Keratinocyte (primary cell): ENCODE measurements around the gene RXRA. TPM values are rescaled to one million over a fixed set of nuclear protein-coding genes. Genes with fewer than 3 reads are reported as not detected.

Experiments
- DNase-seq: peaks from one replicate; pipeline ENCODE4 v3.0.0-alpha.2; 2011; ENCODE audit warnings: low read depth, missing footprints, low spot score
- FAIRE-seq: peaks from 2 replicates; lab custom pipeline; 2011; peaks lifted over from hg19 to GRCh38; lab: Jason Lieb, UNC
- H2AFZ ChIP-seq: 2 replicates; pipeline ENCODE4 v1.6.0; 2012; ENCODE audit warnings: low read length, control low read depth, inconsistent platforms; ENCODE audit not compliant: control insufficient read depth
- H3K27ac ChIP-seq: 2 replicates; pipeline ENCODE4 v1.5.1; 2011; ENCODE audit warnings: low read length; ENCODE audit not compliant: control insufficient read depth, insufficient read depth
- H3K27me3 ChIP-seq: 3 replicates; pipeline ENCODE4 v1.6.0; 2011; ENCODE audit warnings: low read length; ENCODE audit not compliant: control insufficient read depth, insufficient read depth; ENCODE audit errors: extremely low read depth
- H3K36me3 ChIP-seq, 2 experiments: 2 replicates in 1 of 2; 3 replicates in 1 of 2; pipeline ENCODE4 v1.5.1; 2011; ENCODE audit warnings: low read length in 2 of 2, mild to moderate bottlenecking in 1 of 2; ENCODE audit not compliant: control insufficient read depth in 2 of 2, insufficient read depth in 2 of 2; ENCODE audit errors: extremely low read depth in 1 of 2
- H3K4me1 ChIP-seq: 3 replicates; pipeline ENCODE4 v1.5.1; 2011; ENCODE audit warnings: low read length; ENCODE audit not compliant: control insufficient read depth, insufficient read depth; ENCODE audit errors: extremely low read depth
- H3K4me2 ChIP-seq: 3 replicates; pipeline ENCODE4 v1.6.0; 2011; ENCODE audit warnings: low read depth, low read length; ENCODE audit not compliant: control insufficient read depth, insufficient read depth; ENCODE audit errors: extremely low read depth
- H3K4me3 ChIP-seq, 3 experiments: fragments of 200-600 bp in 1 of 3; sonication (generic) in 1 of 3; 2 replicates in 2 of 3; 3 replicates in 1 of 3; pipeline ENCODE4 v1.5.1; 2011 to 2016; ENCODE audit warnings: low read length in 3 of 3, mild to moderate bottlenecking in 3 of 3, control low read depth in 2 of 3, inconsistent platforms in 1 of 3, low read depth in 1 of 3, mixed read lengths in 1 of 3, mixed run types in 1 of 3, moderate library complexity in 1 of 3; ENCODE audit not compliant: control insufficient read depth in 2 of 3, insufficient read depth in 2 of 3; ENCODE audit errors: extremely low read depth in 1 of 3
- H3K79me2 ChIP-seq: 2 replicates; pipeline ENCODE4 v1.6.0; 2012; ENCODE audit warnings: low read length; ENCODE audit not compliant: control insufficient read depth, insufficient read depth
- H3K9ac ChIP-seq: 3 replicates; pipeline ENCODE4 v1.6.0; 2011; ENCODE audit warnings: low read length; ENCODE audit not compliant: control insufficient read depth, insufficient read depth; ENCODE audit errors: extremely low read depth
- H3K9me1 ChIP-seq: 3 replicates; pipeline ENCODE4 v1.6.0; 2011; ENCODE audit warnings: low read length; ENCODE audit not compliant: control insufficient read depth, insufficient read depth; ENCODE audit errors: extremely low read depth
- H3K9me3 ChIP-seq: 2 replicates; pipeline ENCODE4 v1.5.1; 2012; ENCODE audit warnings: low read depth, low read length; ENCODE audit not compliant: control insufficient read depth
- H4K20me1 ChIP-seq: 3 replicates; pipeline ENCODE4 v1.6.0; 2011; ENCODE audit warnings: low read length; ENCODE audit not compliant: control insufficient read depth, insufficient read depth; ENCODE audit errors: extremely low read depth
- EZH2 ChIP-seq: IDR thresholded peaks from one replicate; pipeline ENCODE4 v1.6.1; 2012; ENCODE audit warnings: inconsistent platforms, mild to moderate bottlenecking, low read length, moderate library complexity
- dilution Hi-C: fragments of 300-500 bp; cut with MboI; formaldehyde crosslinking; loops from one replicate; pipeline ENCODE4 v1.7.0; 2020; ENCODE audit warnings: low sequenced_read_pairs; ENCODE audit not compliant: extremely low pct_ligation_motif_present
- polyA plus RNA-seq, 5 experiments: library from polyadenylated mRNA; depleted of rRNA in 3 of 5; stranded (reverse) in 3 of 5; stranded (forward) in 1 of 5; unstranded in 1 of 5; fragments of >200 nt; gene quantifications; 1 replicate in 1 of 5; 2 replicates in 3 of 5; 3 replicates in 1 of 5; pipeline versions ENCODE4 v1.2.1 to v1.2.3, GENCODE V29; 2011 to 2012; ENCODE audit warnings: missing spikeins in 2 of 5, low read depth in 1 of 5, low replicate concordance in 1 of 5
- TF ChIP-seq, protein P1 (sequence below), 3 experiments: IDR thresholded peaks in 1 of 3; conservative IDR thresholded peaks in 1 of 3; optimal IDR thresholded peaks in 1 of 3; 2 replicates in 2 of 3; 3 replicates in 1 of 3; pipeline versions ENCODE3 to v1.5.1; 2011; ENCODE audit warnings: low read length in 3 of 3, mild to moderate bottlenecking in 3 of 3, moderate library complexity in 2 of 3, control low read depth in 1 of 3, inconsistent platforms in 1 of 3; ENCODE audit not compliant: insufficient read depth in 2 of 3; ENCODE audit errors: extremely low read depth in 1 of 3

Gene RXRA
- polyA plus RNA-seq, 1 donor (not counting 4 experiments of a cell fraction or from before 2014, with no cell fraction given): 9.7 TPM

DNA sequence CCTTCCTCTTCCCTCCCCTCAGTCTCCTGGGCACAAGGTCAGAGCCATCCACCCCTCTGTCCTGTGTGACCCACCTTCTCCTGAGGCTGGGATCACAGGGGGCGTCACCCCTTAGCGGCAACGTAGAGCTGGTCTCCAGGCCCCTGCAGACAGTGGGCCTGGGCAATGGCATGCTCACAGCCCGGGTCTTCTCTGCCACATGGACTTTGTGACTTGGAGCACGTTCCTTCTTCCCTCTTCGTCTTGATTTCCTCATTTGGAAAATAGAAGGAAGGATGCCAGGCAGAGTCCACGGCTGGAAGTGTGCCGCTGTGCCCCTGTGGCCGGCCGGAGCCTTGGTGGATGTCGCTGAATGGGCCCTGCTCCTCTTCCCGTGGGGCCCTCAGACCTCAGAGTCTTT is 10.0 kb downstream of the RXRA start:
- H3K27me3 ChIP-seq: no peaks in the 10 kb centered on the region

DNA sequence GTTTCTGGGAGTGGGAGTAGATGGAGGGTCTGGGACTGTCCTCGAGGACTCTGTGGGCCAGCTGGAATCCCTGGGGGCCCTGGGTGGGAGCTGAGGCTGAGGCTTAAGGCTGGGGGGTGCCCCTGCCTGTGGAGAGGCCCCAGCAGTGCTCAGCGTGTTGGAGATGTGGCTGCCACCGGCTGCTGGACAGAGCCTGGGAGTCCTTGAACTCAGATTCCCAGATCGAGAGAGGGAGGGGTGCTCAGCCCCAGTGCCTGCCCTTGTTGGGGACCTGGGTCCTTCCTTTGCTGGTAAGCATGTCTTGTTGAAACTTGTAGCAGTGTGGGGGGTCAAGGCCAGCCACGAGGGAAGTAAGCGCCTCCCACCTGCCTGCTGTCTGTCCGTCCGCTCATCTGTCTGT is 10.7 kb downstream of the RXRA start:
- H2AFZ ChIP-seq: no peak overlapping the region
- DNase-seq: no peak
- no peak overlapping the region for H3K27ac ChIP-seq
- dilution Hi-C loops: no loop called here
- FAIRE-seq: no peak
- peaks cover 21% of the 10 kb centered on the region for H3K4me1 ChIP-seq
- no peaks in the 10 kb centered on the region for H3K27me3 ChIP-seq
- H3K4me2 ChIP-seq: no peak overlapping the region
- peaks cover 3 to 4% of the 10 kb centered on the region in 2 experiments for H3K36me3 ChIP-seq
- H3K79me2 ChIP-seq: peaks cover 98% of the 10 kb centered on the region
- peaks cover 9% of the 10 kb centered on the region for H3K9me1 ChIP-seq
- H4K20me1 ChIP-seq: peaks cover 62% of the 10 kb centered on the region
- H3K9me3 ChIP-seq: no peaks in the 10 kb centered on the region
- TF ChIP-seq, protein P1, sequence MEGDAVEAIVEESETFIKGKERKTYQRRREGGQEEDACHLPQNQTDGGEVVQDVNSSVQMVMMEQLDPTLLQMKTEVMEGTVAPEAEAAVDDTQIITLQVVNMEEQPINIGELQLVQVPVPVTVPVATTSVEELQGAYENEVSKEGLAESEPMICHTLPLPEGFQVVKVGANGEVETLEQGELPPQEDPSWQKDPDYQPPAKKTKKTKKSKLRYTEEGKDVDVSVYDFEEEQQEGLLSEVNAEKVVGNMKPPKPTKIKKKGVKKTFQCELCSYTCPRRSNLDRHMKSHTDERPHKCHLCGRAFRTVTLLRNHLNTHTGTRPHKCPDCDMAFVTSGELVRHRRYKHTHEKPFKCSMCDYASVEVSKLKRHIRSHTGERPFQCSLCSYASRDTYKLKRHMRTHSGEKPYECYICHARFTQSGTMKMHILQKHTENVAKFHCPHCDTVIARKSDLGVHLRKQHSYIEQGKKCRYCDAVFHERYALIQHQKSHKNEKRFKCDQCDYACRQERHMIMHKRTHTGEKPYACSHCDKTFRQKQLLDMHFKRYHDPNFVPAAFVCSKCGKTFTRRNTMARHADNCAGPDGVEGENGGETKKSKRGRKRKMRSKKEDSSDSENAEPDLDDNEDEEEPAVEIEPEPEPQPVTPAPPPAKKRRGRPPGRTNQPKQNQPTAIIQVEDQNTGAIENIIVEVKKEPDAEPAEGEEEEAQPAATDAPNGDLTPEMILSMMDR (optimal IDR thresholded peaks at IDR 0.05 in 1 of 3, IDR thresholded peaks at IDR 0.05 in 1 of 3, conservative IDR thresholded peaks at IDR 0.05 in 1 of 3; ENCODE audit: extremely low read depth in 1 of 3, insufficient read depth in 2 of 3, low read length in 3 of 3): no peak
- TF ChIP-seq EZH2: no peak
- no peak overlapping the region for H3K4me3 ChIP-seq
- no peak overlapping the region for H3K9ac ChIP-seq

More for the DNA sequence above, 10.0 kb downstream of the RXRA start:
- Histone ChIP-seq H3K9me1 (peaks cover 9% of the 10 kb centered on the region), H3K9ac (no peak overlapping the region), H3K36me3 (peaks cover 3 to 4% of the 10 kb centered on the region in 2 experiments), H3K4me2 (no peak overlapping the region), H4K20me1 (peaks cover 68% of the 10 kb centered on the region), H3K4me1 (peaks cover 25% of the 10 kb centered on the region), H3K9me3 (no peaks in the 10 kb centered on the region), H3K27ac (no peak overlapping the region), H2AFZ (no peak overlapping the region), H3K4me3 (no peak overlapping the region), H3K79me2 (peaks cover 99% of the 10 kb centered on the region)
- DNase-seq: no peak
- FAIRE-seq: no peak
- dilution Hi-C loops: no loop called here
- no peak for TF ChIP-seq EZH2
- TF ChIP-seq, protein P1 (optimal IDR thresholded peaks at IDR 0.05 in 1 of 3, IDR thresholded peaks at IDR 0.05 in 1 of 3, conservative IDR thresholded peaks at IDR 0.05 in 1 of 3; ENCODE audit: extremely low read depth in 1 of 3, insufficient read depth in 2 of 3, low read length in 3 of 3): no peak
